Measurements from ENCODE around the gene NR6A1.

NR6A1 gene

GRCh38 chr9:124477648-124478285, 293.3 kb downstream of the NR6A1 start:
- in situ Hi-C loops (cut with MboI; ENCODE audit: low sequenced_read_pairs), result no loop called here

GRCh38 chr9:124477211-124477647, 293.9 kb downstream of the NR6A1 start:
- in situ Hi-C loops (cut with MboI; ENCODE audit: low sequenced_read_pairs), result no loop called here

- in situ Hi-C loops (cut with MboI; ENCODE audit: low sequenced_read_pairs), result no loop called here
Observed at GRCh38 chr9:124475868-124476690, 295.0 kb downstream of the NR6A1 start.

- in situ Hi-C loops (cut with MboI; ENCODE audit: low sequenced_read_pairs), result no loop called here
Observed at GRCh38 chr9:124475158-124475867, 295.8 kb downstream of the NR6A1 start.

- in situ Hi-C loops (cut with MboI; ENCODE audit: low sequenced_read_pairs), result no loop called here
Observed at GRCh38 chr9:124474151-124474550, 297.0 kb downstream of the NR6A1 start.

GRCh38 chr9:124473310-124473709, 297.8 kb downstream of the NR6A1 start:
- in situ Hi-C loops (cut with MboI; ENCODE audit: low sequenced_read_pairs), result no loop called here

GRCh38 chr9:124472770-124473169, 298.3 kb downstream of the NR6A1 start:
- in situ Hi-C loops (cut with MboI; ENCODE audit: low sequenced_read_pairs), result no loop called here

- in situ Hi-C loops (cut with MboI; ENCODE audit: low sequenced_read_pairs), result no loop called here
Observed at GRCh38 chr9:124471761-124472160, 299.4 kb downstream of the NR6A1 start.

GRCh38 chr9:124470726-124471125, 300.4 kb downstream of the NR6A1 start:
- in situ Hi-C loops (cut with MboI; ENCODE audit: low sequenced_read_pairs), result no loop called here

- in situ Hi-C loops (cut with MboI; ENCODE audit: low sequenced_read_pairs), result no loop called here
Observed at GRCh38 chr9:124470306-124470705, 300.8 kb downstream of the NR6A1 start.

- in situ Hi-C loops (cut with MboI; ENCODE audit: low sequenced_read_pairs), result no loop called here
Observed at GRCh38 chr9:124469011-124469832, 301.9 kb downstream of the NR6A1 start.

GRCh38 chr9:124468061-124468740, 302.9 kb downstream of the NR6A1 start:
- in situ Hi-C loops (cut with MboI; ENCODE audit: low sequenced_read_pairs), result no loop called here

GRCh38 chr9:124467410-124468060, 303.6 kb downstream of the NR6A1 start:
- in situ Hi-C loops (cut with MboI; ENCODE audit: low sequenced_read_pairs), result no loop called here

All from hTERT RPE-1 (cell line).